SK-MEL-5 (cell line): ENCODE results near the gene GRAMD1B. TPM values are rescaled to one million over a fixed set of nuclear protein-coding genes. Genes with fewer than 3 reads are reported as not detected.

Experiments
- DNase-seq: peaks from one replicate; pipeline ENCODE4 v3.0.0-alpha.2; 2016; ENCODE audit warnings: low read depth, low spot score
- in situ Hi-C: cut with HindIII; loops from 2 replicates; pipeline ENCODE4 v1.10.0; 2016; ENCODE audit warnings: low sequenced_read_pairs, high pct_unique_total_duplicates, low pct_unique_long_range_greater_than_20kb
- total RNA-seq: library from RNA; depleted of rRNA; stranded (reverse); fragments of >200 nt; shearing (Covaris generic); gene quantifications from 2 replicates; pipeline ENCODE4 v1.2.3, GENCODE V29; 2014

Gene GRAMD1B
- total RNA-seq, 1 experiment from 2014 or later = 721 TPM

DNA sequence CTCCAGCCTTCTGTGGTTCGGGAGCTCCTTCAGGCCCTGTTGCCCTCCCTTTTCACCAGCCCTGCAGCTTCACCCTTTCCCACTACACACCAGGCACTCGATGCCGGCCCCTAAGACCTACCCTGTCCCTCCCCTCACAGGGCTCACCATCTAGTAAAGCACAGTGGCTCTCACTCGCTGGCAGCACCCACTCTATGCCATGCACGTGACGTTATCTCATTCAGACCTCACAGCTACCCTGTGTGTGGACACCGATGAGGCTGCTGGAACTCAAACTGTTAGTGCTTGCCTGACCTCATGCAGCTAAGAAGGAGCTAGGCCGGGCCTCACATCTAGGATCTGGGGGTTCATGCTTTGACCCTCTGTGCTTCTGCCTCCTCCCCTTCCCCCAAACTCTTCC, 178.9 kb downstream of the GRAMD1B start:
- in situ Hi-C loops = no loop called here

DNA sequence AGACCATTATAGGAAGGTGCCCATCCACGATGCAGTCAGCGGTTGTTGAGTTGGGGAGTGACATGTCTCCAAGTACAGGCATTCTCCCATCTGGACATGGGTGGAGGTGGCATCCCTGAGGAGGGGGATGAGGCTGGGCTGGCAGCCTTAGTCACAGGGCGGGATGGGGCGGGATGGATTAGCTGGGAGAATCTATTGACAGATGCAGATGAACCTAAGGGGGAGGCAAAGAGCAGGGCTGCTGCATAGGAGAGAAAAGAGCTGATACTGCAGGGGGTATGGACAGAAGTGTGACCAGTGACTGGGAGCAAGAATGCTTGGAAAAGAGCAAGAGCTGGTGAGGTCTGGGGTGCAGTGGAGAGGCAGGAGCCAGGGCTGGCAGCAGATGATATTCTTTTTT, 181.6 kb downstream of the GRAMD1B start:
- DNase-seq = no peak
- in situ Hi-C loops = no loop called here

More for the DNA sequence above, 178.9 kb downstream of the GRAMD1B start:
- DNase-seq = no peak

DNA sequence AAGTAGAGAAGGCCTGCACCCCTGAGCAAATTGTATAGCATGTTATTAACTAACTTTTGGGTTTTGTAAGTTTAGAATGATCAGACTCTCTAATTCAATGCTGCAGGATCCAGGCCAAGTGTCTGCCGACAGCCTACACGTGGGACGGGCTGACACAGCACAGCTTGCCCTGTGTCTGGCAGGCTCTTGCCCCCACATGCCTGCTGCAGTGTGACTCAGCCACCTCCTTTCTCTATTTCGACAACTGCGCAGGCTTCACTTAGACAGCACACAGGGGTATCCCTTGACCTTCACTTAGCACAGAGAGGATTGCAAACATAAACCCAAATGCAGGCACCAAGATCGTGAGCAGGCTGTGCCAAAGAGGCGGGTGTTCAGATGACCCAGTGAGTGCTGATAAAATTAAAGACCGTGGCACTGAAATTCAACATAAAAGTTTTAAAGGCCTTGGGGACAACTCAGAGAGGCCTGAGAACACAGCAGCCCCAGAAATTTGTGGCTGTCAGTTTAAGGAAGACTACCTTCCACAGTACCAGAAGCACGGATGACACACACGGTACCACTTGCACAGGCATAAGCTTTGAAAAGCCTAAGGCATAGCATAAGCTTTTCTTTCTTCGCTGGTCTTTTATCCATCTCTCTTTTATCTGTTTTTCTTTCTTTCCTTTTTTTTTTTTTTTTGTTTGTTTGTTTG, 186.6 kb downstream of the GRAMD1B start:
- in situ Hi-C loops = no loop called here
- no peak for DNase-seq

DNA sequence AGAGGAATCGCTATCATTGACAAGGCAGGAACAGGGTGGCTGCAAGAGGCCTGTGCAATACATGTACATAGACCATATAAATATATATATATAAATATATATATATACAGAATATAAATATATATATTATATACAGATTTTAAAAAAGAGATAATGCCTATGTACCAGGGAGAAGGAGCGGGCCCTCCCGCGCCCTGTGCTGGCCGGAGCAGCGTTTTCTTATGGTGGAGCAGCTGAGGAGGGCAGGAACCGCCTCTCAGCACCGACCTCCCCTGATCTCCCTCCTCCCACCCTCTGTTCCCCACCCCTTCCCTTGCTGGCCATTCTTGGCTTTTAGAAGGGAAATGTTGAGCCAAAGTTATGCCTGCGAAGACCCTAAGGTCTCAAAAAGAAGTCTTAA, 192.5 kb downstream of the GRAMD1B start:
- DNase-seq = no peak
- in situ Hi-C loops = no loop called here

DNA sequence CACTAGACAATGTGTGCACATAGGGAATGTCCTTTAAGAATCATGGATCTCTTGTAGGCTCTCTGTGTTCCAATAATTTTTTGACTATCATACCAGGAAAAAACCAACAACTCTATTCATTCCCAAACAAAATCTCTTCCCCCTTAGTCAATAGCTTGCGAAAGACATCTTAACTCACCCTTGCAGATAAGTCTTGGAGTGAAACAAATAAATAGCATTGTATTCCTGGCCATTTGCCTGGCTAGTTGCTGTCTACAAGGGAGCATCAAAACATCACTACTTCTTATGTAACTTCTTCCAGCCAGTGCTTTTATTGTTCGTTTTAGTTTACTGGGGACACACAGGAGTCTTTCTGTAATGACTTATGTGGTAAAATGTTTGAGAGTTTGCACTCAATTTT, 194.9 kb downstream of the GRAMD1B start:
- in situ Hi-C loops = no loop called here
- no peak for DNase-seq

DNA sequence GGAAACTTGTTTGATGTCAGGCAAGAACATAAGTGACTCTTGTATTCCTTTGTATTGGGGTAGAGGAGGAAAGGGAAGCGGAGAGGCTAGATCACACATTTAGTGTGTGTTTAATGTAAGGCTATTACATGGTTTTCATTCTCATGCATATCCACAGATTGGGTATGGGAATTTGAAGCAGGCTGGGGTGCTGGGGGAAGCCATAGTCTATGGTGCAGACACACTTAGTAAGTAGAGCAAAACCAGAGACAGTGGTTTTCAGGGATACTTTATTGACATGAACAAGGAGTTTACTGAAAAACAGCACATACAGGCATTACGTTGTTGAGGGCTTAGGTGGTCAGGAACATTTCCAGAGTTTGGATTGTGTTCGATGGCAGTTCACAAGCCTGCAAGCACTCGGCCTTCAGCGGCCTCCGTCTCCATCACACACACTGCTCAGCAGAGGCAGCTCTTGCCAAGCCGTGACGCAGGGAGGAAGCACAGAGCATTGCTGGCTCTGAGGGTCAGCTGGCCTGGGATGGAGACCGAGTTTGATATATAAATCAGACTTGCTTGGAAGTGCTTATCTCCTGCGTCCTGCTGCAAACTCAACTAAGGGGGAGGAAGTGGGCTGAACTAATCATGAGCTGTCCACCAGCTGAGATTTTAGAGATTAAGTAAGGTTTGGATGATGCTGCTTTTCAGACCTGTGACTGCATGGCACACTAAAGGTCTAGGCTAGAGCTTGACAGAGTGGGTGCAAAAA, 199.0 kb downstream of the GRAMD1B start:
- in situ Hi-C loops = no loop called here
- DNase-seq = peak; percentile 41

DNA sequence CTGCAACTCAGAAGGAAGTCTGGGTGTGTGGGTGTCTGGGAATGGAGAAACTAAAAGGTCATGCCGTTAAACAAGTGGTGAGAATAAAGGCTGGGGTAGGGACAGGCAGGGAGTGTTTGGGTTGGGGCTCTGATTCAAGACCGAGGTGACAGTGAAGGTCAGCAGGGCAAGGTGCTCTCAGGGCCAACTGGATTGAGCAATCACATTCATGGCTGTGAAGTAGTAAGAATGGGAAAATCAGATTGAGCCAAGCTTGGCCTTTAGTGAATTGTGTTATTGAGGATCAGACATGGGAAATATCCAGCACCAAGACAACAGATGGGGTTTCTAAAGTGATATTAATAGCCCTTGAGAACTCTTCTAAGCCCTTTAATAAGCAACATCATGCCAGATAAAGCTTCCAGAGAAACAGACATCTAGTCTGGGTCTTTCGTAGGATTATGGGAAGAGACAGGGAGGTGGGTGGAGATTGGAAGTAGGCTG, 200.1 kb downstream of the GRAMD1B start:
- peak; percentile 37 for DNase-seq
- in situ Hi-C loops = no loop called here

DNA sequence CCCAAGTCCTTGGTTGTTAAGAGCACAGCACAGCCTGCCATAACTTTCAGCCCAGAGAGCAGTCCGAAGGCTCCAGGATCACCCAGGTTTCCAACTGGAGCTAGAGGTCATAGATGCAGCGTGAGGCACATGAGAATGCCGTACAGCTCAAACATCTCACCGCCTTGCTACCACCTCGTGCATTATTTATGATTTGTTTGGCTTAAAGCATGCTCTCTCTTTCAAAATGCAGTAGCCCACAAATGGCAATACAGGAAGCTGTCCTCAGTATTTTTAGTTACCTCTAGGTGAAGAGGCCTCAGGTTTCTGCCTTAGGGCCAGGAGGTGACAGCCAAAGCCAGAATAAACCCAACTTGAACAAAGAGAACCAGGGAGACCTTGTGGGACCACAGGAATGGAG, 210.0 kb downstream of the GRAMD1B start:
- no peak for DNase-seq
- in situ Hi-C loops = no loop called here

DNA sequence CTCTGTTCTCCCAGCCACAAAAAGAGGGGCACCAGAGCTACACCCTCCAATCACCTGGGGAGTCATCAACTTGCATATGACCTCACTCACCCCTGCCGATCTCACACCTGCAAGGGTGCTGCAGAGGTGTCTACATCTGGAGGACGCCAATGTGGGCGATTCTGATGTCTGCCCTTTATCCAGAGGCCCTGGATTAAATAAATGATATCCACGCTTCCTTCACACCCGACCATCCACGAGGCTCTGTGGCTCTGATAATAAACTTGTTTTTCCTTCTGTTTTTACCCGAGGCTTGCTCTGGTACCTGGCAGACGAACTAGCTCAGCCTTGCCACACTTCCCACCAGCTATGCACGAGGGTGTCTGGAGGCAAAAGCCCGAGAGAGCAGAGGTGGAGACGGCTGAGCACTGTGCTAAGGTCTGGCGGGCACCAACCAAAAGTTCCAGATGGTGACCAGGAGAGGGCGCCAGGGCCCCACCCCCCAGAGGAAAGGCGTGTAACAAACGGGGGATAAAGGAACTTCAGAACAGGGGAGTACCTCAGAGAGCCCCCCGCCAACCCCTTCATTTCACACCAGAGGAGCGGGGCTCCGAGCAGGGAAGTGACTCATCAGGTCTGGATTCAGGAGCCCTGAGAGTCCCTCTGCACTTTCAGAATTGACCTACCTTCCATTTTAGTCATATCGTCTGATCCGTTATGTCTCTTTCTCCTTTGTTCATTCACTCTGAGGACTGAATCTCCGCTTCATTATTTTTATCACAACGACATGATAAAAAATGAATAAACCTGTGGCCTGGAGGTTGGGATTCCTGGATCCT, 210.8 kb downstream of the GRAMD1B start:
- peak; percentile 59 for DNase-seq
- in situ Hi-C loops = no loop called here

DNA sequence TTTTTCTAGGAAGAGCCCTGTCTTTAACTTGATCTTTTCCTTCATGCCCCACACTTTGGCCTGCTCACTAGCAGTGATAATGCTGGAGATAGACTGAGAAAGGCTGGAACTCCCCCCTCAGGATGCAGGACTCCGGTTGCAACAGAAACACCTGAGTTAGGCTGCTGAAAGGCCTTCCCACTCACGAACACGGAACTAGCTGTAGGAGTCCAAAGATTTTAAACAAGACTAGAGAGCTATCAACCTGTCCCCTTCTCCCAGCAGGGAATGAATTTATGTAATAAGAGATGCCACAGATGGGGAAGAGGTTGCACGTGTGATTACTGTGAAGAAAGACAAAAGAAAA, 211.4 kb downstream of the GRAMD1B start:
- in situ Hi-C loops = no loop called here
- DNase-seq = no peak

DNA sequence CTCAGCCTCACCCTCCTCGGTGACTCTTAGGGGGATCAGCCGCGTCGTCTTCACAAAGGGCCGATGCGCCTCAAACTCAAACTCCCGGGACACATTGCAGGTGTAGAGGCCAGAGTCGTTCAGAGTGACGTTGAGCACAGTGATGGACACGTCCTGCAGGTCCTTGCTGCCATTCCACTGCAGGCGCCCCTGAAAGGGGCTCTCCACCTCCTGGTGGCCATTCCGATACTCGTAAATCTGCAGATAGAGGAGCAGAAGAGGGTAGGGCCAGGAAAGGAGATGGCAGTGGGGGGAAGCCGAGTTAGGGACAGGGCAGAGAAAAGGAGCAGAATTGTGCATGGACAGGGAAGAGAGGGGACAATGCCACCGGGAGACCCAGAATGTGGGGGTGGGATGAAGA, 212.4 kb downstream of the GRAMD1B start:
- in situ Hi-C loops = no loop called here
- no peak for DNase-seq

DNA sequence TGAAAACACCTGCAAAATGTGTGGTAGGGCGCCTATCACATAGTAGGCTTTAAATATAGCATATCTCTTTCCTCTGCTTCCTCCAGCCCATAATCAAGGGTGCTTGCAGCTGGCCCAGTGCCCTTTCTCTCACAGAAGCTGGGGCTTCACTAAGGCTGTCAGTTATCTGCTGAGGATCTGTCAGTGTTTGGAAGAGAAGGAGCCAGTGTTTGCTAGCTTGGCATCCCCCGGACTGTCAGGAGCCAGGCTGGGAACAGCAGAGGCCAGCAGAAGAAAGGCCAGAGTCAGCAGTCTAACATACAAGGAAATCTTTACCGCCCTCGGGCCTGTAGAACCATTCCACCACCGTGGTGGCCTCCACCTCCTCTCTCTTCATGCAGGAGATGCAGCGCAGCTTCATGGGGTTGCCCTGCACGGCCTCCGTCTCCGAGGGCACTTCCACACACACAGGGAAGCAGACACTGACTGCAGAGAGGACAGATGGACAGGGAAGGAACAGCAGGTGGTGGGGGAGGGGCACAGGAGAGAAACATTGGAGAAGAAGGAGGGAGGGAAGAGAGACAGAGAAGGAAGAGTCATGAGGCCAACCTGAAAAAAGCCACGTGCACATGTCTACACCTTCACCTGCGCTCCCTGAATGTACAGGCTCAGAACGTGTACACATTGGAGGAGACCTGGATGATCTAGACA, 215.4 kb downstream of the GRAMD1B start:
- in situ Hi-C loops = no loop called here
- DNase-seq = no peak

DNA sequence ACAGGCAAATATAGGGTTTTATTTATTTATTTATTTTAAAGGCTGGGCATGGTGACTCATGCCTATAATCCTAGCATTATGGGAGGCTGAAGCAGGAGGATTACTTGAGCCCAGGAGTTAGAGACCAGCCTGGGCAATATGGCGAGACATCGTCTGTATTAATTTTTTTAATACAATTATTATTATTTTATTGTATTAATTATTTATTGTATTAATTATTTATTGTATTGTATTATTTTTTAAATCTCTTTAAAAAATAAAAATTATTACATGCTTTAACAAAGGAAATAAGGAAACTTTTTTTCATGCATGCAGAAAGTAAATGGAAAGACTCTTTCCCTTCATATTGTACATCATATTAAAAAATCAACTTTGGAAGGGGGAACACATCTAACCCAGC, 220.8 kb downstream of the GRAMD1B start:
- no peak for DNase-seq
- in situ Hi-C loops = loop anchor here (10.0 kb wide), 1 partner anchor 64 kb away; no protein-coding TSS in a partner anchor

DNA sequence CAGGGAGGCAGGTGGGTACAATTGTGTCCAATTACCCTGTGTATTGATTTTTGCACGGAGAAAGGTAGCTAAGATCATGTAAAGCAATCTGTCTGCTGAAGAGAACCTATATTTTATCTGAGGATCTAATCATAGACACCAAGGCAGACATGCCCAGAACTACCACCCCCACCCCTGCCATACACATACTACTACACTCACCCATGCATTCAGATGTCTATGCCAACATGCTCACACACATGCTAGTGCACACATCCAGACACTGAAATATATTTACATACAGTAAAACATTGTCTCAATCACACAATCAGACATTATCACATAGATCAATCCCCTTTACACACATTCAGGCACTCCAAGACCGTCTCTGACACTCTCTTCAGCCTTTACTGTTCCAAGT, 222.5 kb downstream of the GRAMD1B start:
- in situ Hi-C loops = loop anchor here (10.0 kb wide), 1 partner anchor 62 kb away; no protein-coding TSS in a partner anchor
- DNase-seq = no peak

DNA sequence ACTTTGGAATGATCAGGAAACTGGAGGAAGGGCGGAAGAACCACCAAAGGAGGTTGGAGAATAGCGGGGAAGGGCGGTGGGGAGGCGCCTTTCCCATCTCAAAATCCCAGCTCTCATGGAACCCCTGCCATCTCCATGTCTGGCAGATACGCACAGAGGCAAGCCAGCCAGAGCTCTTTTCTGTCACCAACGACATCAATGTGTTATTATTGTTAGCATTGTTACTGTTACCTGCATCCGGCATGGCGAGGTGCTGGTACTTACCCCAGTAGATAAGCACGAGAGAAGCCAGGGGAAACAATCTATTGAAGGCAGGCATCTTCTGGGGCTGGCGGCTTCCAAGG, 223.4 kb downstream of the GRAMD1B start:
- in situ Hi-C loops = loop anchor here (10.0 kb wide), 1 partner anchor 61 kb away; no protein-coding TSS in a partner anchor
- DNase-seq = no peak

DNA sequence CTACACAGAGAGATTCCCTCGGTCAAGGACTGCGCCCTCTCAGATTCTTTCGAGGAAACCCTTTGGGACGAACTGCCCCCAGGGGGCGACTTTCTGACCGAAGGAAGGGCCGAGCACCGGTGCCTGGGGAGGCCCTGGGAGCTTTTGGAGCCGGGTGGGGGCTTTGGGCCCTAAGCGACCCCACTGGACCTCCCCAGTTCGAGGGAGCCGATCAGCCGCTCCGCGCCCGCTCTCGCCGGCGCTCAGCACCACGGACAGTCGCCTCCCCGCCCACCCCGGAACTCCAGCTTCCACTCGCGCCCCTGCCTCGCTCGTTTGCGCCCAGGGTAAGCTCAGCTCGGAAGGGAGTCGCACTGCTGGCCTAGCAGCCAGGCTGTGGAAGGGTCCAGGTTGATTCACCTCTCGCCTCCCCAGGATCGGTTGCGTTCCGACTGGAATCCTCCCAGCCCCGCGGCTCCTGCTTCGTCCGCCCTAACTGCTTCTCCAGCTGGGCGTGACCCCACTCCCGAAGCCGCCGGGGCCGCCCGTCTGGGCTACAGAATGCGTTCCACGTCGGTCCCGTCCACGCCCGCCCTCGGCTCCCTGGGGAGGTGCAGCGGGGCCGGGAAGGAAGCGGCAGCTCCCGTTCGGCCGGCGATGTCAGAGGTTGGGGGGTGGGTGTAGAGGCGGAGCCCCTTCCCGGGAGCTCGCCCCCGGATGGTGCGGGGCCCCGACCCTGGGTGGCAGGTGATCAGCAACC, 223.9 kb downstream of the GRAMD1B start:
- in situ Hi-C loops = loop anchor here (10.0 kb wide), 1 partner anchor 61 kb away; no protein-coding TSS in a partner anchor
- DNase-seq = peak; percentile 28

DNA sequence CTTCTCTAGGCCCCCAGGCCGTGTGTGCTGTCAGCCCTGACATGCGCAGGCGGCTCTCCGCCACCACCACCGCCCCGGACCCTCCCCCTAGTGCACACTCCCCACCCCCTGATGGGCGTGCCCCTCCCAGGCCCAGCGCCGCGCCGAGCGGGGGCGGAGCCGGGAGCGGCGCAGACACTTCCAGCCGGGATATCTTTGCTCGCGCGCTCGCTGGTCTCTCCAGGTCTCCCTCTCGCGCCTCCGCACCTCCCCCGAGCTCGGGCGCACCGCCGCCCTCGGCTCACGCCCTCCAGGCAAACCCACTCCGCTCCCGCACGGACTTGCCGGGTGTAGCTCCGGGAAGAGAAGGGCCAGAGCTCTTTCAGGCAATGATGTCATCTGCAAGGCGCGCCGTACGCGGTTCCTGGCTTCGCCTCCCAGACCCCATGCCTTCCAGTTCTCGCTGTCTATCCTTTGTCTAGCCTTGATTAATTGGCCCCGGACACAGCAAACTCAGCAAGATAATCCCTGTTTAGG, 224.6 kb downstream of the GRAMD1B start, which contains the start of gene SCN3B:
Gene SCN3B, minus strand, starts transcription at position 59 of the 516 bp plus-strand sequence. CDS start 823 bp downstream, outside the sequence.
- peak; percentile 69 for DNase-seq
- in situ Hi-C loops = loop anchor here (10.0 kb wide), 1 partner anchor 60 kb away; no protein-coding TSS in a partner anchor
